Skeletal muscle cell (primary cell): ENCODE results near the gene NINL.
A peak's percentile ranks its signal among the peaks of the same experiment; 100 is the strongest.

Experiments used
- DNase-seq: peaks from one replicate; pipeline ENCODE4 v3.0.0-alpha.2; 2010; ENCODE audit warnings: low read depth
- H3K4me3 ChIP-seq: 2 replicates; pipeline ENCODE4 v1.5.1; 2011; ENCODE audit warnings: low read depth, mild to moderate bottlenecking, control low read depth, low read length, moderate library complexity

NINL gene

GRCh38 chr20:25538838-25539665 is 46.3 kb downstream of the NINL start:
- DNase-seq: no peak
- no peak overlapping the region for H3K4me3 ChIP-seq

GRCh38 chr20:25537890-25538289 is 47.4 kb downstream of the NINL start:
- no peak overlapping the region for H3K4me3 ChIP-seq
- DNase-seq: no peak

- H3K4me3 ChIP-seq: no peak overlapping the region
- no peak for DNase-seq
Observed at GRCh38 chr20:25535762-25536161, 49.6 kb downstream of the NINL start.

GRCh38 chr20:25534845-25535244 is 50.5 kb downstream of the NINL start:
- no peak for DNase-seq
- H3K4me3 ChIP-seq: no peak overlapping the region

GRCh38 chr20:25533920-25534700 is 51.2 kb downstream of the NINL start:
- DNase-seq: no peak
- H3K4me3 ChIP-seq: no peak overlapping the region

- no peak overlapping the region for H3K4me3 ChIP-seq
- no peak for DNase-seq
Observed at GRCh38 chr20:25532971-25533391, 52.4 kb downstream of the NINL start.

GRCh38 chr20:25532015-25532751 is 53.1 kb downstream of the NINL start:
- DNase-seq: no peak

GRCh38 chr20:25529295-25529951 is 55.9 kb downstream of the NINL start:
- no peak for DNase-seq
- no peak overlapping the region for H3K4me3 ChIP-seq

More at GRCh38 chr20:25532015-25532751, 53.1 kb downstream of the NINL start:
- no peak overlapping the region for H3K4me3 ChIP-seq

- no peak overlapping the region for H3K4me3 ChIP-seq
Observed at GRCh38 chr20:25527949-25528348, 57.4 kb downstream of the NINL start.

GRCh38 chr20:25526446-25526845 is 58.9 kb downstream of the NINL start:
- DNase-seq: no peak

More at GRCh38 chr20:25527949-25528348, 57.4 kb downstream of the NINL start:
- DNase-seq: no peak

GRCh38 chr20:25525867-25526266 is 59.5 kb downstream of the NINL start:
- H3K4me3 ChIP-seq: no peak overlapping the region
- peak; percentile 95 for DNase-seq

More at GRCh38 chr20:25526446-25526845, 58.9 kb downstream of the NINL start:
- no peak overlapping the region for H3K4me3 ChIP-seq

GRCh38 chr20:25525295-25525694 is 60.0 kb downstream of the NINL start:
- no peak for DNase-seq
- H3K4me3 ChIP-seq: no peak overlapping the region

- DNase-seq: no peak
- no peak overlapping the region for H3K4me3 ChIP-seq
Observed at GRCh38 chr20:25521382-25521781, 63.9 kb downstream of the NINL start.

GRCh38 chr20:25517124-25517523 is 68.2 kb downstream of the NINL start:
- no peak for DNase-seq
- H3K4me3 ChIP-seq: no peak overlapping the region

- H3K4me3 ChIP-seq: no peak overlapping the region
- DNase-seq: no peak
Observed at GRCh38 chr20:25514747-25515340, 70.5 kb downstream of the NINL start.

GRCh38 chr20:25514195-25514594 is 71.1 kb downstream of the NINL start:
- DNase-seq: no peak
- H3K4me3 ChIP-seq: no peak overlapping the region

GRCh38 chr20:25512709-25513108 is 72.6 kb downstream of the NINL start:
- no peak overlapping the region for H3K4me3 ChIP-seq
- DNase-seq: no peak

- DNase-seq: no peak
- no peak overlapping the region for H3K4me3 ChIP-seq
Observed at GRCh38 chr20:25511183-25511582, 74.1 kb downstream of the NINL start.

GRCh38 chr20:25510721-25511120 is 74.6 kb downstream of the NINL start:
- no peak overlapping the region for H3K4me3 ChIP-seq
- DNase-seq: no peak
